Dedifferentiated amniotic fluid mesenchymal stem cell (primary cell): ENCODE results near the gene TRAF2.

Experiments used
- DNase-seq: peaks from one replicate; pipeline ENCODE4 v3.0.0-alpha.2; 2016; ENCODE audit errors: extremely low spot score

TRAF2 gene

GRCh38 chr9:136962163-136962562, 75.8 kb downstream of the TRAF2 start:
- DNase-seq = no peak

- DNase-seq = no peak
Measured at GRCh38 chr9:136962701-136963248, 76.5 kb downstream of the TRAF2 start.

GRCh38 chr9:136963341-136963740, 77.0 kb downstream of the TRAF2 start:
- no peak for DNase-seq

GRCh38 chr9:136963751-136964150, 77.4 kb downstream of the TRAF2 start:
- DNase-seq = no peak

- DNase-seq = no peak
Measured at GRCh38 chr9:136964171-136964689, 77.9 kb downstream of the TRAF2 start.

- no peak for DNase-seq
Measured at GRCh38 chr9:136964833-136965422, 78.6 kb downstream of the TRAF2 start.

GRCh38 chr9:136965771-136966484, 79.6 kb downstream of the TRAF2 start:
- no peak for DNase-seq

- no peak for DNase-seq
Measured at GRCh38 chr9:136968333-136969127, 82.2 kb downstream of the TRAF2 start.

GRCh38 chr9:136969150-136969549, 82.8 kb downstream of the TRAF2 start:
- no peak for DNase-seq

GRCh38 chr9:136969774-136970173, 83.5 kb downstream of the TRAF2 start:
- no peak for DNase-seq

- DNase-seq = no peak
Measured at GRCh38 chr9:136970361-136970760, 84.0 kb downstream of the TRAF2 start.

GRCh38 chr9:136971746-136972145, 85.4 kb downstream of the TRAF2 start:
- DNase-seq = no peak

GRCh38 chr9:136972335-136972734, 86.0 kb downstream of the TRAF2 start:
- no peak for DNase-seq

- no peak for DNase-seq
Measured at GRCh38 chr9:136972743-136973142, 86.4 kb downstream of the TRAF2 start.

- no peak for DNase-seq
Measured at GRCh38 chr9:136973618-136974617, 87.6 kb downstream of the TRAF2 start.

- no peak for DNase-seq
Measured at GRCh38 chr9:136974817-136975535, 88.7 kb downstream of the TRAF2 start.

- no peak for DNase-seq
Measured at GRCh38 chr9:136975644-136976043, 89.3 kb downstream of the TRAF2 start.
